ENCODE measurements around the gene CLEC6A.

Gene CLEC6A

GRCh38 chr12:8508223-8508622, 52.5 kb downstream of the CLEC6A start:
- Histone ChIP-seq H3K27ac (ENCODE audit: low read length) (no peak overlapping the region), H3K4me3 (ENCODE audit: low read length) (no peak overlapping the region), H3K27me3 (ENCODE audit: low read depth, low read length) (peaks cover 38% of the 10 kb centered on the region), H2AFZ (ENCODE audit: low read depth, low read length) (no peak overlapping the region), H3K4me2 (ENCODE audit: low read length) (peak overlapping the region; percentile 87; the same call in 1 of the 2 replicates), H3K79me2 (ENCODE audit: low read length) (no peaks in the 10 kb centered on the region), H3K9ac (ENCODE audit: low read length) (no peak overlapping the region; the same call in 1 of the 2 replicates), H3K9me3 (ENCODE audit: insufficient read depth, low read length) (no peaks in the 10 kb centered on the region), H3K4me1 (ENCODE audit: low read length) (peaks cover 29% of the 10 kb centered on the region), H4K20me1 (ENCODE audit: insufficient read depth, low read length) (no peaks in the 10 kb centered on the region), H3K36me3 (replicated peaks; ENCODE audit: low read depth, low read length) (no peaks in the 10 kb centered on the region)
- no peak for TF ChIP-seq EZH2phosphoT487 (IDR thresholded peaks at IDR 0.05; ENCODE audit: low read depth)
- no peak for TF ChIP-seq CTCF (IDR thresholded peaks at IDR 0.05; ENCODE audit: low read depth, low read length)

- no peak overlapping the region for H2AFZ ChIP-seq (ENCODE audit: low read depth, low read length)
- peak overlapping the region; percentile 57 for H3K4me3 ChIP-seq (ENCODE audit: low read length)
- peak overlapping the region; percentile 87 for H3K4me2 ChIP-seq (ENCODE audit: low read length)
- TF ChIP-seq EZH2phosphoT487 (IDR thresholded peaks at IDR 0.05; ENCODE audit: low read depth): no peak
- TF ChIP-seq CTCF (IDR thresholded peaks at IDR 0.05; ENCODE audit: low read depth, low read length): no peak
- no peaks in the 10 kb centered on the region for H3K9me3 ChIP-seq (ENCODE audit: insufficient read depth, low read length)
- peaks cover 45% of the 10 kb centered on the region for H3K27me3 ChIP-seq (ENCODE audit: low read depth, low read length)
- H3K79me2 ChIP-seq (ENCODE audit: low read length): no peaks in the 10 kb centered on the region
- H3K27ac ChIP-seq (ENCODE audit: low read length): no peak overlapping the region; the same call in 1 of the 2 replicates
- peaks cover 29% of the 10 kb centered on the region for H3K4me1 ChIP-seq (ENCODE audit: low read length)
- no peaks in the 10 kb centered on the region for H4K20me1 ChIP-seq (ENCODE audit: insufficient read depth, low read length)
- no peaks in the 10 kb centered on the region for H3K36me3 ChIP-seq (replicated peaks; ENCODE audit: low read depth, low read length)
- H3K9ac ChIP-seq (ENCODE audit: low read length): peak overlapping the region; percentile 29; the same call in 1 of the 2 replicates
Measured at GRCh38 chr12:8508910-8509841, 53.4 kb downstream of the CLEC6A start.

- Histone ChIP-seq H3K27ac (ENCODE audit: low read length) (no peak within 1 kb of the TSS), H3K36me3 (replicated peaks; ENCODE audit: low read depth, low read length) (no peaks in the 10 kb centered on the region), H3K4me1 (ENCODE audit: low read length) (peaks cover 29% of the 10 kb centered on the region), H3K9me3 (ENCODE audit: insufficient read depth, low read length) (no peaks in the 10 kb centered on the region), H3K9ac (ENCODE audit: low read length) (no peak within 1 kb of the TSS), H3K4me2 (ENCODE audit: low read length) (no peak within 1 kb of the TSS), H3K4me3 (ENCODE audit: low read length) (no peak within 1 kb of the TSS), H4K20me1 (ENCODE audit: insufficient read depth, low read length) (no peaks in the 10 kb centered on the region), H3K79me2 (ENCODE audit: low read length) (no peaks in the 10 kb centered on the region), H2AFZ (ENCODE audit: low read depth, low read length) (no peak within 1 kb of the TSS), H3K27me3 (ENCODE audit: low read depth, low read length) (peaks cover 45% of the 10 kb centered on the region)
- no peak for TF ChIP-seq EZH2phosphoT487 (IDR thresholded peaks at IDR 0.05; ENCODE audit: low read depth)
- TF ChIP-seq CTCF (IDR thresholded peaks at IDR 0.05; ENCODE audit: low read depth, low read length): no peak
Measured at GRCh38 chr12:8513256-8513655, 57.5 kb downstream of the CLEC6A start, which contains the start of gene CLEC4D. TSS of gene CLEC4D (plus strand) at chr12:8513503. CDS start at chr12:8513733, 230 bp downstream.

GRCh38 chr12:8517971-8518370, 62.2 kb downstream of the CLEC6A start:
- no peak for TF ChIP-seq CTCF (IDR thresholded peaks at IDR 0.05; ENCODE audit: low read depth, low read length)
- no peak for TF ChIP-seq EZH2phosphoT487 (IDR thresholded peaks at IDR 0.05; ENCODE audit: low read depth)
- Histone ChIP-seq H3K79me2 (ENCODE audit: low read length) (no peaks in the 10 kb centered on the region), H3K4me1 (ENCODE audit: low read length) (peaks cover 19% of the 10 kb centered on the region), H4K20me1 (ENCODE audit: insufficient read depth, low read length) (no peaks in the 10 kb centered on the region), H3K4me2 (ENCODE audit: low read length) (no peak overlapping the region), H3K27ac (ENCODE audit: low read length) (no peak overlapping the region), H3K27me3 (ENCODE audit: low read depth, low read length) (peaks cover 28% of the 10 kb centered on the region), H2AFZ (ENCODE audit: low read depth, low read length) (no peak overlapping the region), H3K9ac (ENCODE audit: low read length) (no peak overlapping the region), H3K9me3 (ENCODE audit: insufficient read depth, low read length) (no peaks in the 10 kb centered on the region), H3K4me3 (ENCODE audit: low read length) (no peak overlapping the region), H3K36me3 (replicated peaks; ENCODE audit: low read depth, low read length) (no peaks in the 10 kb centered on the region)

Data from OCI-LY3 (cell line).